Ovary (tissue), 9 donors: ENCODE measurements around the gene NAV2. TPM values are rescaled to one million over a fixed set of nuclear protein-coding genes. Genes with fewer than 3 reads are reported as not detected.

ENCODE experiments used
- DNase-seq, 5 donors: peaks; one replicate each; pipeline ENCODE4 v3.0.0-alpha.2; 2019 to 2020
- H3K27ac ChIP-seq, 2 donors: fragments of 200-600 bp; one replicate each; pipeline versions ENCODE4 v1.5.1 to v1.8.0; 2019 to 2022
- H3K27me3 ChIP-seq: fragments of 200-600 bp; one replicate; pipeline ENCODE4 v1.8.0; 2022
- H3K36me3 ChIP-seq: fragments of 200-600 bp; sonication (generic); one replicate; pipeline ENCODE4 v1.5.1; 2019
- H3K4me1 ChIP-seq: one replicate; pipeline ENCODE4 v1.8.1; 2013; ENCODE audit warnings: mild to moderate bottlenecking, moderate library complexity; ENCODE audit not compliant: insufficient read depth
- H3K4me3 ChIP-seq: fragments of 200-600 bp; sonication (generic); one replicate; pipeline ENCODE4 v1.5.1; 2017
- H3K9me3 ChIP-seq, 2 donors: fragments of 200-600 bp in 1 of 2; sonication (generic) in 1 of 2; one replicate each; pipeline versions ENCODE4 v1.5.1 to v1.8.1; 2013 to 2019; ENCODE audit warnings: mild to moderate bottlenecking in 1 of 2, moderate library complexity in 1 of 2
- EP300 ChIP-seq: sonication (generic); formaldehyde crosslinking; IDR thresholded peaks from one replicate; pipeline ENCODE4 v1.6.1; 2017; ENCODE audit warnings: antibody characterized with exemption
- POLR2A ChIP-seq: fragments of 450-650 bp; IDR thresholded peaks from one replicate; pipeline ENCODE4 v1.6.1; 2017; ENCODE audit warnings: antibody characterized with exemption, mild to moderate bottlenecking, moderate library complexity
- WGBS, 3 donors: extraction: QIAGEN DNeasy Blood & Tissue Kit in 1 of 3; methylation state at CpG; one replicate each; pipeline versions ENCODE4 v1.1.5 to v1.1.7; 2013 to 2017; 5-methylcytosine and 5-hydroxymethylcytosine counted together
- intact Hi-C, 4 donors: fragments of 100-400 bp; cut with DNase I; formaldehyde crosslinking; loops; one replicate each; pipeline versions ENCODE4 v1.11.0 to v1.15.1; 2022 to 2023
- polyA plus RNA-seq, 2 donors: library from polyadenylated mRNA; stranded (reverse); fragments of 200-250 nt in 1 of 2; fragments of 350-450 nt in 1 of 2; fragmentation: Illumina TruSeq in 1 of 2; extraction: RNeasy Lipid Tissue Mini Kit (QIAGEN cat#74804) in 1 of 2; gene quantifications; one replicate each; pipeline ENCODE4 v1.2.3, GENCODE V29; 2013 to 2014
- total RNA-seq, 7 donors: library from RNA; depleted of rRNA in 2 of 7; stranded (reverse); fragments of >200 nt in 2 of 7; fragmentation: NEBNext Ultra II Directional in 3 of 7; extraction: Animal tissue kit (Norgen Biotek cat#: 25700) in 3 of 7; gene quantifications; one replicate each; pipeline versions ENCODE4 v1.1.0 to v1.2.4, GENCODE V29; 2016 to 2023
- TF ChIP-seq, protein P1 (sequence below), 3 donors: fragments of 450-650 bp in 2 of 3; fragments of 200-600 bp in 1 of 3; IDR thresholded peaks; one replicate each; pipeline versions ENCODE4 v1.5.1 to v1.8.0; 2016 to 2022; ENCODE audit warnings: antibody characterized with exemption in 3 of 3, mild to moderate bottlenecking in 1 of 3
- donor health status: DM: no; HTN: no; CAD: no; lungs with moderate emphysema.
- donor health status: DM: no; HTN: no; CAD: no.
- donor health status: Bipolar disorder and iron deficiency.
- donor health status: DM: yes; HTN: yes; CAD: no.
- donor health status: DM: no; HTN: no; CAD: no.
- donor health status: DM: yes; HTN: yes; CAD: no.

NAV2 gene
- total and polyA plus RNA-seq, 9 donors, result 2.9 to 14.1 (median 7.8) TPM

- intact Hi-C loops, result no loop called here
- H3K4me1 ChIP-seq, result peaks cover 2% of the 10 kb centered on the region
- no peak for DNase-seq
- no peaks in the 10 kb centered on the region for H3K36me3 ChIP-seq
- no peak for TF ChIP-seq EP300
- TF ChIP-seq, protein P1, sequence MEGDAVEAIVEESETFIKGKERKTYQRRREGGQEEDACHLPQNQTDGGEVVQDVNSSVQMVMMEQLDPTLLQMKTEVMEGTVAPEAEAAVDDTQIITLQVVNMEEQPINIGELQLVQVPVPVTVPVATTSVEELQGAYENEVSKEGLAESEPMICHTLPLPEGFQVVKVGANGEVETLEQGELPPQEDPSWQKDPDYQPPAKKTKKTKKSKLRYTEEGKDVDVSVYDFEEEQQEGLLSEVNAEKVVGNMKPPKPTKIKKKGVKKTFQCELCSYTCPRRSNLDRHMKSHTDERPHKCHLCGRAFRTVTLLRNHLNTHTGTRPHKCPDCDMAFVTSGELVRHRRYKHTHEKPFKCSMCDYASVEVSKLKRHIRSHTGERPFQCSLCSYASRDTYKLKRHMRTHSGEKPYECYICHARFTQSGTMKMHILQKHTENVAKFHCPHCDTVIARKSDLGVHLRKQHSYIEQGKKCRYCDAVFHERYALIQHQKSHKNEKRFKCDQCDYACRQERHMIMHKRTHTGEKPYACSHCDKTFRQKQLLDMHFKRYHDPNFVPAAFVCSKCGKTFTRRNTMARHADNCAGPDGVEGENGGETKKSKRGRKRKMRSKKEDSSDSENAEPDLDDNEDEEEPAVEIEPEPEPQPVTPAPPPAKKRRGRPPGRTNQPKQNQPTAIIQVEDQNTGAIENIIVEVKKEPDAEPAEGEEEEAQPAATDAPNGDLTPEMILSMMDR (IDR thresholded peaks at IDR 0.05), result no peak
- TF ChIP-seq POLR2A, result no peak
- no peak overlapping the region for H3K4me3 ChIP-seq
- H3K27ac ChIP-seq, result no peak overlapping the region
- H3K27me3 ChIP-seq, result no peaks in the 10 kb centered on the region
- H3K9me3 ChIP-seq, result no peaks in the 10 kb centered on the region
- 61 to 66% (median 61%) methylated on average over 4 of the region's 4 CpGs for WGBS, 3 donors
Observed at GRCh38 chr11:19800714-19801519, 88.3 kb downstream of the NAV2 start.

DNA sequence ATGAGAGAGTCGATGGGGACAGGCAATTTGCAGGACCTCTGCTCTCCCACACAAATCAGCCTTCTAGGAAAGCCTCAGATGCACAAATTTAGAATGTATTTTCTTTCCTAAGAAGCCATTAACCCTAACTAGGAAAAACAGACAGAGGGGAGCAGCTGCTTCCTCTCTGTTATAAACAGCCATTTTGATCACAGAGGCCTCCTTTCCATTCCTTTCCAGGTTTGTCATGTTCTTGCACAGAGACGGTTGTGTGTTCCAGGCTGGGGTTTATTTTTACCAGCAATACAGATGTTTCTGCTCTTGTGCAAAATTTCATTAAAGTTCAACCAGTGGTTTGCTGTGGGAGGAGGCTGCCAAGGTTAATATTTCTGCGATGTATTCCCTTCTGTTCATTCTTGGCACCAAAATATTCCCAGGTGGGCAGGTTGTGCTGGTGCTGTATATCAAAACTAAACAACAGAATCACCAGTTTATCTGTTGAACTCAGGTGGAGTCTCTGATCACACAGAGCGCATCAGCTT is 90.2 kb downstream of the NAV2 start:
- DNase-seq, result no peak
- Histone ChIP-seq H3K9me3 (no peaks in the 10 kb centered on the region), H3K36me3 (no peaks in the 10 kb centered on the region), H3K4me3 (no peak overlapping the region), H3K4me1 (peaks cover 2% of the 10 kb centered on the region), H3K27ac (no peak overlapping the region), H3K27me3 (no peaks in the 10 kb centered on the region)
- 24 to 30% (median 28%) methylated on average over 4 of the region's 4 CpGs for WGBS, 3 donors
- no peak for TF ChIP-seq EP300
- TF ChIP-seq, protein P1 (IDR thresholded peaks at IDR 0.05), result no peak
- no peak for TF ChIP-seq POLR2A
- intact Hi-C loops, result no loop called here

- Histone ChIP-seq H3K36me3 (no peaks in the 10 kb centered on the region), H3K27ac (no peak overlapping the region), H3K4me1 (peaks cover 2% of the 10 kb centered on the region), H3K4me3 (no peak overlapping the region), H3K9me3 (no peaks in the 10 kb centered on the region), H3K27me3 (no peaks in the 10 kb centered on the region)
- 84 to 91% (median 91%) methylated on average over 3 of the region's 3 CpGs for WGBS, 3 donors
- intact Hi-C loops, result no loop called here
- no peak for DNase-seq
- TF ChIP-seq EP300, result no peak
- TF ChIP-seq POLR2A, result no peak
- TF ChIP-seq, protein P1 (IDR thresholded peaks at IDR 0.05), result no peak
Observed at GRCh38 chr11:19803506-19803998, 90.9 kb downstream of the NAV2 start.

- Histone ChIP-seq H3K27me3 (no peaks in the 10 kb centered on the region), H3K27ac (no peak overlapping the region), H3K4me3 (no peak overlapping the region), H3K36me3 (no peaks in the 10 kb centered on the region), H3K9me3 (no peaks in the 10 kb centered on the region), H3K4me1 (peaks cover 2% of the 10 kb centered on the region)
- intact Hi-C loops, result no loop called here
- no peak for DNase-seq
- TF ChIP-seq, protein P1 (IDR thresholded peaks at IDR 0.05), result no peak
- no peak for TF ChIP-seq POLR2A
- no peak for TF ChIP-seq EP300
- WGBS, 3 donors, result 70 to 75% (median 71%) methylated on average over 5 of the region's 5 CpGs
Observed at GRCh38 chr11:19805376-19805775, 92.7 kb downstream of the NAV2 start.
